NCI-H128 (cell line): Measurements from ENCODE around the gene C6orf89.

Source experiments
- DNase-seq: peaks from one replicate; lab custom pipeline; 2025; ENCODE audit not compliant: unreplicated experiment; lab: John Stamatoyannopoulos, UW

Gene C6orf89

DNA sequence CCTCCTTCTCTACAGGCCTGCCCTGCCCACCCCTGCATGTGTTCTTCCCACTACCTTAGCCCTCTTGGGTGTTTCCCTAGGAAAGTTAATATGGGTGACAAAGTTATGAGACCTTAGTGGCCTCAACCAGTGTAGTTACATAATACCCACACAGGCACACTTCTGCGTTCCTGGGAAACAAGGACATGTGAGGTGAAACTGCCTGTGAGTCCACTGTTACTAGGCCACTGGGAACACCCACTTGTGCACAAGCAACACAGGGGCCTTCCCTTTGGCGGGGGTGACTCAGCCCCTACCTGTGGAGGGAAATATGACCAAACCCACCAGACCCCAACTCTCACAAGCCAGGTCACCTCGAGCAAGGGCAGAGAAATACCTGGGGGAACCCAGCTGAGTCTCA lies 81.5 kb downstream of the C6orf89 start:
- DNase-seq: no peak

DNA sequence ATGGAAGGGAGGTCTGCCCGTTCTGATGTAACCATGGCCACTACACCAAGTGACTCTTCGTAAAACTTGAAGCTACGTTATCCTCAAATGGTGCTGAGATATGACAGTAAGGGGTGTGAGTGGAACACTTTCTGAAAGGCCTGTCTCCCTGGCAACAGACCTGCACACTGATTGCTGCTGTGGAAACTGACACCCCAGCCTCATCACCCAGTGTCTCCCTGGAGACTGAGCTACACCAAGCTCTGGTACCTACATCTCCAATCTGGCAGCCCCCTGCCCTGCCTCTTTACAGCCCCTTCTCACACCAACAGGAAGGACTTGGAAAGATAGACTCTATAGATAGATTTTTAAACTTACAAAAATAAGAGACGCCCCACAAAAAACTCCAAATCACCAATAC lies 82.0 kb downstream of the C6orf89 start:
- no peak for DNase-seq

- no peak for DNase-seq
These were observed 82.7 kb downstream of the C6orf89 start for GRCh38 chr6:36968266-36968977.

GRCh38 chr6:36969240-36969691 lies 83.5 kb downstream of the C6orf89 start:
- no peak for DNase-seq

DNA sequence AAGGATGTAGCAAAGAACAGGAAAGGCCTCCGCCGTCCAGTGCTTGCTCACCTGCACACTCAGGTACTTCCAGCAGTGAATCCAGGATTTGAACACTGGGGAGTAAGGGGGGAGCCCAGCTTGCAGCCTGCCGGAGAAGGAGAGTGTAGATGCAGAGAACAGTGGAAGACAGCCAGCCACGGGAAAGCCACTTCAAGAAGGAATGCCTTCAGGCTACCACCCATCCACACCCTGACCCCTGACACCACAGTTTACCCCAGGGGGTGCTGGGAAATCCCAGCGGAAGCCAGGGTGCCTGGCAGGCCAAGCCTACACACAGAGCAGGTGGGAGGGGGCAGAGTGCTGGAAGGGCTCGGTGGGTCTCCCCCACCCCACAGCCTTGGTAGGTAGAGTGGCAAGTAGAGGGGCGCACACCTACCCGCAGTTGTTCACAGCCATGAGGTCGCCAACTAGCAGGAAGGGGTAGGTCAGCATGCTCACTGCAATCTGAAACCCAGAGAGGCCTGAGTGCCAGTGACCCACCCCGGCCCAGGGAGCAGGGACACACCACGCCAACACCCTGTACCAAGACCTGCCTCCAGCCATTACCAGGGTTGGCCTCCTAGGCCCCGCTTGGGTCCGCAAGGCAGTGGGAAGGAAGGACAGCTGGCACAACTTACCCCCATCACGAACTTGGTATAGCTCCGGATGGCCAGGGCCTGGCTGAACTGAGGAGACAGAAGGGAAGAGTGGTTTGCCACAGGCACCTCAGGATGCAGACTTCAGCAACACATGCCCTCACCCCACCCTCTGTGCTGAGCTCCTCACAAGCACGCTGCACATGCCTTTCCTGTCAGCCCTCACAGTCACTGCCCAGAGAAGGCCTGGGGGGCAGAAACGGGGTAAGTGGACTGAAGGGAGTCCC lies 84.5 kb downstream of the C6orf89 start:
- DNase-seq: no peak

DNA sequence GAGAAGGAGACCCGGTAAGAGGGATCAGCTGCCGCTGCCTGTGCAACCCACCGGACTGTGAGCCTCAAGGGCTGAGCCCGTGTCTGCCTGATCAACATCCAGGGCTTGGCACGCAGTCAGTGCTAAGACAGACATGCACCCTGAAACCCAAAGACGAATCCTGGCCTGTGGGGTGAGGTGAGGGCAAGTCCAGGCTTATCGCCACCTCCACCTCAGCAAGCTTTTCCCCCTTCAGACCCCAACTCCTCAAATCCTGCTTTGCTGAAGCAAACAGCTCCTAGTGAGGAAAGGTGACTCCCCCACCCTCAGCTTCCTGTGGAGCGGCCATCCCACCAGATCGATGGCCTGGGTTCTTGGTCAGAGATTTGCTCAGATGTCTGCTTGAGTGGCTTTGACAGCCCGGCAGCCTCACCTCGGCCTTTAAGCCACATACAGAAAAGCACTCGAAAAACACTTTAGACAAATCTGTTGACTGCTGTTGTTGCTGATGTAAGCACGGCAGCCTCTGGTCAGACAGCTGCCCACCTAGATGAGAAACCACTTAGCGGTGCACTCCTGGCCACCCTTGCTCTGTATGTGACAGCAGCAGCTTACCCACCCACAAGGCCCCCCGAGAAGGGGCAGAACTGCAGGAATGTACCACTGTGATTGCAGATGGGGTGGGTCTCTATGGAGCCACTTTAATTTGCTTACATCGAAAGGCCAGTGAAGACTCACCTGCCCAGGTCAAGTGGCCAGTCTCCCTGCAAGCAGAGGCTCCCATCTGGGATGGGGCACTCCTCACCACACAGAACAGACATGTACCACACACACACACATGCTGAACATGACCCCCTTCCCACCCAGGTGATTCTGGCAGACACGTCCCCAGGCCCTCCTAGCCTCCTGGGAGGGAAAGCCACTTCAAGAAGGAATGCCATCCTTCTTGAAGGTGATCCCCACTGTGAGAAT lies 85.4 kb downstream of the C6orf89 start:
- no peak for DNase-seq

DNA sequence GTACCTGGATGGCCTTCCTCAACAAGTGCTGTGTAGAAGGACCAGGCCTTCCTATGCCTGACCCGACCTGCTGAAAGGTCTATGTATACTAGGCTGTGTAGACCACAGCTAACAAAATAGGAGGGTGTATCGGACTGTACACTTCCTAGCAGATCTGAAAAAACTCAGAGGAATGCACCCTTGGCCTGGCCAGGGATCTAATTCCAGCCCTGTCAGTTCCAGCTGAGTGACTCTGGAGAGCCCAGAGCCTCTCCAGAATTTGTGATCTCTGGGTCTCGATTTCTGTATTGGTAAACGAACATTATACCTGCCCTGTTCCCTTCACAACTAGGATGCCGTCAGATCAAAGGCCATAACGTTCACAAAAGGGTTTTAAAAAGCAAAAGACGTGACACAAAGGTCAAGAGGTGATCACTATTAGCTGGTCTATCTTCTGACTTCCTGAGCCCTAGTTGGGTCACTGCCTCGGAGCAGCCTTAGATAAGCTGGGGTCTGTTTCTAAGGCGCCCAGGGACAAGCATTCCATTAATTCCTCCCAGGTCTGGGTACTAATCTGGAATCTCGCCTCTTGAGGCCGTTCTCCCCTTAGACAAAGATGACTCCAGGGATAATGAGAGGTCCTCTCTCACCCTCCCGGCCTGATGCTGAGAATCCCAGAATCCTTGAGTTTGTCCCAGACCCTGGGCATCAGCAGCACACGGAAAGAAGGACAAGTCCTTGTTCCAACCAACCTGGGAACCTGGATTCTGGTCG lies 86.3 kb downstream of the C6orf89 start:
- no peak for DNase-seq

- DNase-seq: no peak
These were observed 87.4 kb downstream of the C6orf89 start for GRCh38 chr6:36973190-36973589.

DNA sequence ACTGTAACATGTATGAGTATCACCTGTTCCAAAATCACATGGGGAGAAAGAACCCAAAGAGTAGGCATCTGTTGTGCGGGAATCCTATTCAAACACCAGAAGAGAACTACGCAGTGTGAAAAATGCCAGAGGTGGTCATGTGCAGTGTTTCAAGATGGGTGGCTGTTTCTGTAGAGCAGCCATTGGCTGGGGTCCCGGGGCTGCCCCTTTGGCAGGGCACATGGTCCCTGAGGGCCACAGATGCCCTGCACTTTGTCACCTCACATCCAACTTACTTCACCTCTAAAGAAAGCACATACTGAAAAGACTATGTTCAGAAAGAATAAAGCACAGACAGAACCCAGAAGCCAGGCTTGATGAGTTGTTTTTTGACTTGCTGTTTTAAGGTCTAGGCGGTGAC lies 87.9 kb downstream of the C6orf89 start:
- DNase-seq: no peak

- no peak for DNase-seq
These were observed 89.7 kb downstream of the C6orf89 start for GRCh38 chr6:36975231-36976006.

- no peak for DNase-seq
These were observed 90.2 kb downstream of the C6orf89 start for GRCh38 chr6:36976007-36976264.

DNA sequence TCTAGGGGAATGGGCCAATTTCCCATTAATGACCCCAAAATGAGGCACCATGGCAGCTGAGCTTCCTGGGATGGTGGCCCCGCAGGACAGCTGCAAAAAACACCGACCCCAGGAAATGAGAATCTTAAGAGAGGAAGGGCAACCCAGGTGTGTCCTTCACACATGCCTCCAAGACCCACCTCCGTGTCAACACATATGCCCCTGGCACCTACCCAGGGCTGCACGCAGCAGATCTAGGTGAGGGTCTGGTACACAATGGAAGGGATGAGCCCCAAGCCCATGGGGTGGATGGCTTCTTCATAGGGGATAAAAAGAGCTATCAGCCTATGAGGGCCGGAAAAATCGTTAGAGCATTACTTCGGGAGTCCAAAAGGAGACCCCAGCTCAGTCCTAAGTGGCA lies 90.8 kb downstream of the C6orf89 start:
- DNase-seq: no peak

DNA sequence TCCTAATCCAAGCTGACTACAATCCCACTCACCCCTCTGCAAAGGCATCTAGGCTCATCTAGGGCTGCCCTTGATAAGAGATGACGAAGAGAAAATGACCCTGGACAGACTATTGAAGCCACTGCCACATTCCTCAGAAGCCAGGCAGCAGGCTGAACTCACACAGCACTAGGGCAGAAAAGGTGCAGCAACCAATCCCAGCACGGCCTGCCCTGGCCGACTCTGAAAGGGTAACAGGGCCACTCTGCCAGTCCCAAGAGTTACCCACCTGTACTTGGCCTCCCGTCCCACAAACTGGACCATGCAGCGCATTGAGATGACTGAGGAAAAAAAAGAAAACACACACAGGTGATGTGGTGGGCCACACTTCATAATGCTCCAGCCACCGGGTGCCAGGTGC lies 91.2 kb downstream of the C6orf89 start:
- DNase-seq: no peak

GRCh38 chr6:36977470-36977941 lies 91.8 kb downstream of the C6orf89 start:
- DNase-seq: no peak
